Right atrium auricular region (tissue), 2 donors: ENCODE data around the gene PTPRN2. TPM values are rescaled to one million over a fixed set of nuclear protein-coding genes. Genes with fewer than 3 reads are reported as not detected.

Experiments used
- DNase-seq: peaks from one replicate; pipeline ENCODE4 v3.0.0-alpha.2; 2019; ENCODE audit warnings: low spot score
- H3K27ac ChIP-seq, 2 donors: fragments of 200-600 bp; sonication (generic); 1 replicate in 1 of 2; 2 replicates in 1 of 2; pipeline ENCODE4 v1.5.1; 2016 to 2019
- H3K27me3 ChIP-seq, 2 donors: fragments of 200-600 bp; sonication (generic); one replicate each; pipeline versions ENCODE4 v1.5.1 to v1.6.0; 2017 to 2019
- H3K36me3 ChIP-seq: fragments of 200-600 bp; sonication (generic); one replicate; pipeline ENCODE4 v1.5.1; 2016
- H3K4me1 ChIP-seq, 2 donors: fragments of 200-600 bp; sonication (generic); one replicate each; pipeline versions ENCODE4 v1.5.1 to v1.6.0; 2017 to 2019
- H3K4me3 ChIP-seq, 2 donors: fragments of 200-600 bp; sonication (generic); 1 replicate in 1 of 2; 2 replicates in 1 of 2; pipeline ENCODE4 v1.5.1; 2017 to 2019; ENCODE audit warnings: mild to moderate bottlenecking in 1 of 2, moderate library complexity in 1 of 2
- H3K9me3 ChIP-seq, 2 donors: fragments of 200-600 bp; sonication (generic); one replicate each; pipeline ENCODE4 v1.5.1; 2019
- CTCF ChIP-seq, 2 donors: fragments of 200-600 bp; sonication (generic); IDR thresholded peaks; one replicate each; pipeline ENCODE4 v1.5.1; 2019; ENCODE audit warnings: antibody characterized with exemption in 2 of 2
- total RNA-seq, 2 donors: library from RNA; depleted of rRNA; stranded (reverse); fragments of >200 nt; gene quantifications; one replicate each; pipeline ENCODE4 v1.1.0, GENCODE V29; 2016

Gene PTPRN2
- total RNA-seq, 2 donors from 2014 or later = 2.6 to 2.7 TPM

GRCh38 chr7:158469396-158470051 lies 118.1 kb downstream of the PTPRN2 start:
- no peak for DNase-seq
- no peak overlapping the region for H3K27ac ChIP-seq
- H3K27me3 ChIP-seq = no peaks in the 10 kb centered on the region
- H3K4me3 ChIP-seq = no peak overlapping the region
- no peaks in the 10 kb centered on the region for H3K9me3 ChIP-seq
- no peak for TF ChIP-seq CTCF (IDR thresholded peaks at IDR 0.05)
- H3K36me3 ChIP-seq = no peaks in the 10 kb centered on the region
- no peaks in the 10 kb centered on the region for H3K4me1 ChIP-seq

- DNase-seq = no peak
- Histone ChIP-seq H3K27ac (no peak overlapping the region), H3K9me3 (no peaks in the 10 kb centered on the region), H3K4me1 (no peaks in the 10 kb centered on the region), H3K36me3 (no peaks in the 10 kb centered on the region), H3K4me3 (no peak overlapping the region), H3K27me3 (no peaks in the 10 kb centered on the region)
- TF ChIP-seq CTCF (IDR thresholded peaks at IDR 0.05) = no peak
Observed at GRCh38 chr7:158468700-158469296, 118.8 kb downstream of the PTPRN2 start.

- H3K27me3 ChIP-seq = no peaks in the 10 kb centered on the region
- no peaks in the 10 kb centered on the region for H3K36me3 ChIP-seq
- no peaks in the 10 kb centered on the region for H3K4me1 ChIP-seq
- H3K9me3 ChIP-seq = no peaks in the 10 kb centered on the region
- no peak overlapping the region for H3K4me3 ChIP-seq
- no peak for TF ChIP-seq CTCF (IDR thresholded peaks at IDR 0.05)
- H3K27ac ChIP-seq = no peak overlapping the region
- DNase-seq = no peak
Observed at GRCh38 chr7:158468181-158468580, 119.4 kb downstream of the PTPRN2 start.

- H3K4me3 ChIP-seq = no peak overlapping the region
- TF ChIP-seq CTCF (IDR thresholded peaks at IDR 0.05) = no peak
- DNase-seq = no peak
- H3K27me3 ChIP-seq = no peaks in the 10 kb centered on the region
- no peaks in the 10 kb centered on the region for H3K9me3 ChIP-seq
- H3K4me1 ChIP-seq = no peaks in the 10 kb centered on the region
- no peak overlapping the region for H3K27ac ChIP-seq
- H3K36me3 ChIP-seq = no peaks in the 10 kb centered on the region
Observed at GRCh38 chr7:158467562-158467961, 120.1 kb downstream of the PTPRN2 start.

- no peaks in the 10 kb centered on the region for H3K4me1 ChIP-seq
- H3K4me3 ChIP-seq = no peak overlapping the region
- H3K9me3 ChIP-seq = no peaks in the 10 kb centered on the region
- no peaks in the 10 kb centered on the region for H3K36me3 ChIP-seq
- no peak overlapping the region for H3K27ac ChIP-seq
- H3K27me3 ChIP-seq = no peaks in the 10 kb centered on the region
- TF ChIP-seq CTCF (IDR thresholded peaks at IDR 0.05) = no peak
- DNase-seq = no peak
Observed at GRCh38 chr7:158463317-158463716, 124.3 kb downstream of the PTPRN2 start.

GRCh38 chr7:158461824-158462223 lies 125.8 kb downstream of the PTPRN2 start:
- Histone ChIP-seq H3K27ac (no peak overlapping the region), H3K36me3 (no peaks in the 10 kb centered on the region), H3K4me3 (no peak overlapping the region), H3K9me3 (no peaks in the 10 kb centered on the region), H3K4me1 (no peaks in the 10 kb centered on the region), H3K27me3 (no peaks in the 10 kb centered on the region)
- DNase-seq = no peak
- no peak for TF ChIP-seq CTCF (IDR thresholded peaks at IDR 0.05)
